ENCODE measurements around the gene RASAL2.

RASAL2 gene

GRCh38 chr1:178324003-178324402 is 230.1 kb downstream of the RASAL2 start:
- no peak overlapping the region for H3K4me3 Mint-ChIP-seq
- no peaks in the 10 kb centered on the region for H3K36me3 Mint-ChIP-seq (ENCODE audit: low read depth)
- H3K4me1 Mint-ChIP-seq = peaks cover 5% of the 10 kb centered on the region
- H3K27me3 Mint-ChIP-seq (ENCODE audit: low read depth) = no peaks in the 10 kb centered on the region
- TF ChIP-seq, protein P1, sequence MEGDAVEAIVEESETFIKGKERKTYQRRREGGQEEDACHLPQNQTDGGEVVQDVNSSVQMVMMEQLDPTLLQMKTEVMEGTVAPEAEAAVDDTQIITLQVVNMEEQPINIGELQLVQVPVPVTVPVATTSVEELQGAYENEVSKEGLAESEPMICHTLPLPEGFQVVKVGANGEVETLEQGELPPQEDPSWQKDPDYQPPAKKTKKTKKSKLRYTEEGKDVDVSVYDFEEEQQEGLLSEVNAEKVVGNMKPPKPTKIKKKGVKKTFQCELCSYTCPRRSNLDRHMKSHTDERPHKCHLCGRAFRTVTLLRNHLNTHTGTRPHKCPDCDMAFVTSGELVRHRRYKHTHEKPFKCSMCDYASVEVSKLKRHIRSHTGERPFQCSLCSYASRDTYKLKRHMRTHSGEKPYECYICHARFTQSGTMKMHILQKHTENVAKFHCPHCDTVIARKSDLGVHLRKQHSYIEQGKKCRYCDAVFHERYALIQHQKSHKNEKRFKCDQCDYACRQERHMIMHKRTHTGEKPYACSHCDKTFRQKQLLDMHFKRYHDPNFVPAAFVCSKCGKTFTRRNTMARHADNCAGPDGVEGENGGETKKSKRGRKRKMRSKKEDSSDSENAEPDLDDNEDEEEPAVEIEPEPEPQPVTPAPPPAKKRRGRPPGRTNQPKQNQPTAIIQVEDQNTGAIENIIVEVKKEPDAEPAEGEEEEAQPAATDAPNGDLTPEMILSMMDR (IDR thresholded peaks at IDR 0.05; ENCODE audit: unreplicated experiment in 3 of 3) = no peak
- H3K27ac Mint-ChIP-seq = no peak overlapping the region
- peaks cover 5% of the 10 kb centered on the region for H3K9me3 Mint-ChIP-seq

DNA sequence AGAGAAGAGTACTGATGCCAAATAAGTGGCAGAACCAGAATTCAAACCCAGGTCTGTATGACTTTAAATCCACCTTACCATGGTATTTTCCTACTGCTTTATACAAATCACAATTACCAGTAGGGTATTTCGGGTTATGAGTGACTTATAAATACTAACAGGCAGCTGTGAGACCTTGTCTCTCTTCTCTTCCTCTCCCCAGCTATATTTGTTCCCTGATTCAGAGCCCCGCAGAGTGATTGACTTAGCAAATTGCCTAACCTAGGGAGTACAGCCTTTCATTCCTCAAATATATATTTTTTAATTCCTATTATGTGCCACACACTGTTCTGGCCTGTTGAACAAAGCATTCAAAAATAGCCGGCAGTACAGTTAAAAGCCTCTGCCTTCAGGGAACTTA is 234.8 kb downstream of the RASAL2 start:
- H3K4me1 Mint-ChIP-seq = peaks cover 25% of the 10 kb centered on the region
- no peaks in the 10 kb centered on the region for H3K36me3 Mint-ChIP-seq (ENCODE audit: low read depth)
- no peak overlapping the region for H3K27ac Mint-ChIP-seq
- H3K27me3 Mint-ChIP-seq (ENCODE audit: low read depth) = no peaks in the 10 kb centered on the region
- H3K9me3 Mint-ChIP-seq = no peaks in the 10 kb centered on the region
- TF ChIP-seq, protein P1 (IDR thresholded peaks at IDR 0.05; ENCODE audit: unreplicated experiment in 3 of 3) = no peak
- no peak overlapping the region for H3K4me3 Mint-ChIP-seq

DNA sequence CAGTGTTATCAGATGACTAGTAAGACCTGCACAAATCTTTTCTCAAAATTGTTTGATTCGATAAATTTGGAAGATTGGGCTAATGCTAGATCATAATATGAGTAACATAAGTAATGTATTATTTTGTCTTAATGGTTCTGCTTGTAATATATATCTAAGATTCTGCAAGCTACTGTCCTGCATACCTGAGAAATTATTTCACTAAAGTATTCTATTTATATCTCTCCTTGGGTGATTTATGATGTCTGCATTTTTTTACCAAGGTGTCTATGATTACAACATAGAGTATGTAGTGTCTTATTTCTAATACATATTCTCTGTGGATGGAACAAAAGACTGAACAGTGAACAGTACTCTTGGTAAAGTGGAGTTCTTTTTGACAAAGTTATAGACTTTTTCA is 236.2 kb downstream of the RASAL2 start:
- Mint-ChIP-seq H3K27me3 (ENCODE audit: low read depth) (no peaks in the 10 kb centered on the region), H3K36me3 (ENCODE audit: low read depth) (no peaks in the 10 kb centered on the region), H3K27ac (peak overlapping the region in 1 of 3 experiments; percentile 25), H3K4me3 (no peak overlapping the region), H3K4me1 (peaks cover 25% of the 10 kb centered on the region), H3K9me3 (no peaks in the 10 kb centered on the region)
- TF ChIP-seq, protein P1 (IDR thresholded peaks at IDR 0.05; ENCODE audit: unreplicated experiment in 3 of 3) = no peak

DNA sequence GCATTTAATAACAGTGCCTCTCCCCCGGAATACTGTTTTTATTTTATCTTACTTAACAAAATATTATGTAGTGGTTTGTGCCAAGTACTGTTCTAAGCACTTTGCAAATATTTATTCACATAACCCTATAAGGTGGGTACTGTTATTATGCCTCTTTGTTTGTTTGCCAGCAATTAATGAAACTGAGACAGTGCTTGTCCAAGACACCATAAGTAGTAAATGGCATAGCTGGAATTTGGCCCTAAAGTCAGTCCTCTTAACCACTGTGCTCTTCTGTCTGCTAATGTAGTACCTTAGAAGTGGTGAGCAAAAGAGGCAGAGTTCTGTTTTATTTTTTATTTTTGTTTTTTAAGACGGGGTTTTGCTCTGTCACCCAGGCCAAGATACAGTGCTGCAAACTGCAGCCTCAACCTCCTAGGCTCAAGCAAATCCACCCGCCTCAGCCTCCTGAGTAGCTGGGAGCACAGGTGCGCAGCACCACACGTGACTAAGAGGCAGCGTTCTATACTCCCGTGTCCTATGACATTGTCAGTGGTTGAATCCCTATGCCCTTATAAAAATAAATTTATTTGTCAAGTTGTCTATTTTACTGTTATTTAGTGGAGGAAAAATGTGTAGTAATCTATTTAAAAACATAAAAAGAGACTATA is 237.1 kb downstream of the RASAL2 start:
- Mint-ChIP-seq H3K27me3 (ENCODE audit: low read depth) (no peaks in the 10 kb centered on the region), H3K4me3 (no peak overlapping the region), H3K9me3 (no peaks in the 10 kb centered on the region), H3K36me3 (ENCODE audit: low read depth) (no peaks in the 10 kb centered on the region), H3K27ac (peak overlapping the region in 1 of 3 experiments; percentile 25), H3K4me1 (peaks cover 30% of the 10 kb centered on the region)
- TF ChIP-seq, protein P1 (IDR thresholded peaks at IDR 0.05; ENCODE audit: unreplicated experiment in 3 of 3) = no peak

DNA sequence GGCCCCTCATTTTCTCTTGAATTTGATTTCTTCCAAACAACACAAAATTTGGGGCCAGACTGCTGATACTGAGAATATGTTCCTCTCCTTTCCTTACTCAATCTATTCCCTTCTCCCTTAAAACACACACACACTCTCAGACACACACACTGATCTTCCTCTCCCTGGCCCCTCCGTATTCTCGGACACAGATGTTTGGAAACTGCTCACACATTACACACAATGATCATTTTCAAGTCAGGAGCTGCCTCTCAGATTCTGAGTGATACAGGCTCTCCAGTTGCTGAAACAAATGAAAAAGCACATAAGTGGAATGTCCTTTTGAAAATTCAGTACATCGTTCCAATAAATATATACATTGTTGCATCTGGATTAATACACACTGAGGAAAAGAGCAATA is 241.5 kb downstream of the RASAL2 start:
- H3K4me3 Mint-ChIP-seq = no peak overlapping the region
- H3K27ac Mint-ChIP-seq = peak overlapping the region in 1 of 3 experiments; percentile 4
- H3K4me1 Mint-ChIP-seq = peaks cover 12% of the 10 kb centered on the region
- H3K9me3 Mint-ChIP-seq = no peaks in the 10 kb centered on the region
- no peaks in the 10 kb centered on the region for H3K36me3 Mint-ChIP-seq (ENCODE audit: low read depth)
- TF ChIP-seq, protein P1 (IDR thresholded peaks at IDR 0.05; ENCODE audit: unreplicated experiment in 3 of 3) = no peak
- H3K27me3 Mint-ChIP-seq (ENCODE audit: low read depth) = no peaks in the 10 kb centered on the region

DNA sequence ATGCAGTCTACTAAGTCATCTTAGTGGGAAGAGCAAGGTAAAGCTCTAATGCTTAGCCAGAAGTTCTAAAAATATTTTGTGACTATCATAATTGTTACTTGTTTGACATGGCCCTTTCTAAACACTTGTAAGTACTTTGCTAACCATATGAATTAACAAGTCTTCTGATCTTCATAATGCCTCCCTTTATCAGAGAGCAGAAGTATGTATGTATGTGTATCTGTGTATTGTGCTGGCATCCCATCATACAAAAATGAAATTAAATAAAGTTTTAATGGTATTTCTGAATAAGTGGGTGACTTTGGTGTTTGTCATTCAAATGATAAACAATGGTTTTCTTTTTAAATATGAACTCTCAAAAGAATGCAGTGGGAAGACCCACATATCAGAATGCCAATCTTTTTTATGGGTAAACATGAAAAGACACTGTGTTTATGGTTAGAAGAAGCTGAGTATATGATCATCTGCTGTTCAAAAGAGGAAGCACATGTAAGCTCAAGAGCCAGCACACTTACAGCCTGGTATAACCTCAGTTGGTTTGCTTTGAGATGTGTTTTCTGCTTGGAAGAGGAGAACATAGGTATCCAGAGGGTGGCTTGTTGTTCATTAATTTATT is 243.3 kb downstream of the RASAL2 start:
- Mint-ChIP-seq H3K9me3 (no peaks in the 10 kb centered on the region), H3K36me3 (ENCODE audit: low read depth) (no peaks in the 10 kb centered on the region)
- TF ChIP-seq, protein P1 (IDR thresholded peaks at IDR 0.05; ENCODE audit: unreplicated experiment in 3 of 3) = no peak

More for the DNA sequence above, 243.3 kb downstream of the RASAL2 start:
- Mint-ChIP-seq H3K4me1 (peaks cover 17% of the 10 kb centered on the region), H3K27ac (no peak overlapping the region), H3K4me3 (no peak overlapping the region), H3K27me3 (ENCODE audit: low read depth) (no peaks in the 10 kb centered on the region)

Measured in nephron (organoid).